GM18517 (cell line): ENCODE results near the gene CENPF.
A peak's percentile ranks its signal among the peaks of the same experiment; 100 is the strongest.
"Not testable (repeated sequence)": the region's sequence is repeated elsewhere in the genome, so short reads cannot be mapped to it uniquely, and the experiment has no call there.

Experiments
- ATAC-seq: cut with Tn5 transposase; IDR thresholded peaks from one replicate; pipeline ENCODE4 v1.9.1; 2021; ENCODE audit warnings: mild to moderate bottlenecking, moderate library complexity; ENCODE audit not compliant: unreplicated experiment

CENPF gene

GRCh38 chr1:214602764-214603657 is at the start of gene CENPF:
Gene CENPF, plus strand, starts transcription at chr1:214603195. Its CDS starts 10,560 bp downstream, at chr1:214613755.
- peak; percentile 100 for ATAC-seq

DNA sequence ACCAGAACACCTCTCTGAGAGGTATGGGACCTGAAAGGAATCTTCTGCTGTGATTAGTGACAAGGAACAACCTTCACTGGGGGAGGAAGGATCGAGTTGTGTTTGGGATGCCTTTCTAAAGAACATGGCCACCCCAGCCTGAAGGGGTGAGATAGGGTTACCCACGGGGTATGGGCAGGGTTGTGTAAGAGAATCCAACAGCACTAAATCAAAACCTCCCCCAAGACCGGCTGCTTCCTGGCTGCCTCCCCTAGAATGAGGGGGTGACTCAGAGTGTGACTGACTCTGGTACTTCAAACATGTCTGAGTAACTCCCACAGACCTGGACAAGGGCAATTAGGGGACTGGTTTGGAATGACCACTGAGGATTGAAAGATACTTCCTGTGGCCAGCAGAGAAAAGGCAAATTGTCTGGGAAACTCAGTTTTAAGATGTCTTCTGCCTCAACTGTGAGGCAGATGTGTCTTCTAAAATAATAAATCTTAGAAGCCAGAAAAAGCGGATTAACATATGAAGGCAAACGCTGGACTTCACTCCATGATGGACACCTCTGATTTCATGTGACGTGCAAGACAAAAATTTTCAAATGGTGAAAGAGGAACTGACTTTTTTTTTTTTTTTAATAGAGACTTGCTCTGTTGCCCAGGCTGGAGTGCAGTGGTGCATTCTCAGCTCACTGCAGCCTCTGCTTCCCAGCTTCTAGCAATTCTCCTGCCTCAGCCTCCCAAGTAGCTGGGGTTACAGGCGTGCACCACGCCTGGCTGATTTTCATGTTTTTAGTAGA is 44.9 kb upstream of the CENPF start:
- ATAC-seq: no peak

- ATAC-seq: no peak
These were observed 39.1 kb upstream of the CENPF start for GRCh38 chr1:214563881-214564280.

- no peak for ATAC-seq
These were observed 37.7 kb upstream of the CENPF start for GRCh38 chr1:214565310-214565709.

GRCh38 chr1:214566158-214567104 is 36.6 kb upstream of the CENPF start:
- ATAC-seq: no peak

DNA sequence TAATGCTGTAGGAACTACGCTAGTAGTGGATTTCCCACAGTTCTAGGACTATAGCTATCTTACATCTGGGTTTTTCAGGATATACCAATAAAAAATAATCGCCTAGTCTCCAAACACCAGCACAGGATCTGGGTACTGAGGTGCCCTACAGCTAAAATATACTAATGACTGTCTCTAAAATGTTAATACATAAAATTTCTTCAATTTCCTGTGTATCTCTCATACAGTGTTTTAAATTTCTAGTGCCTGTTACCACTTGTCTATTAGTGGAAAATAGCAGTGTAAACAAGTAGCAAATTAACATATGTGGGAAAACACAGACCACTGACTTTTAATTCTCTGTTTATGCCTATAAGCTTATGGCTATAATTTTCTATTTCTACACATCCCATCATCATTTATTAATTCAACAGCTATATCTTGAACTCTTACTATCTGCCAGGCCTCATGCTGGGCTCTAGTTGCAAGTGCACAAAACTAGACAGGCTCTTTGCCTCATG is 35.5 kb upstream of the CENPF start:
- no peak for ATAC-seq

DNA sequence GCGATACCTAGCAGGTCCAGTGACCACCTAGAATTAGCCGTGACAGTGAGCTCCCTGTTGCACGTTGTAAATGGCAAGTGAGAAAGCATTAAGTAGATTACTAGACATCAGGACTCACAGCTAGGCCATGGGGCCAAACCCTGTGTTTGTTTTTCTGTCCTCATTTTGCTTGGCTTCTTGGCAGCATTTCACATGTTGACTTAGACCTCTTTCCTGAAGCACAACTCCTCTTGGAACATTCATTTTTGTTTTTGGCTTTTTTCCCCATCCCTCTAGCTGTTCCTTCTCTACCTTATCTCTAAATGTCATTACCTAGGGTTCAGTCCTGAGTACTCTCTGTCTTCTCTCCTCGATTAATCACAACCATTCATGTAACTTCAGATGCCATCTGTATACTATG is 34.7 kb upstream of the CENPF start:
- no peak for ATAC-seq

DNA sequence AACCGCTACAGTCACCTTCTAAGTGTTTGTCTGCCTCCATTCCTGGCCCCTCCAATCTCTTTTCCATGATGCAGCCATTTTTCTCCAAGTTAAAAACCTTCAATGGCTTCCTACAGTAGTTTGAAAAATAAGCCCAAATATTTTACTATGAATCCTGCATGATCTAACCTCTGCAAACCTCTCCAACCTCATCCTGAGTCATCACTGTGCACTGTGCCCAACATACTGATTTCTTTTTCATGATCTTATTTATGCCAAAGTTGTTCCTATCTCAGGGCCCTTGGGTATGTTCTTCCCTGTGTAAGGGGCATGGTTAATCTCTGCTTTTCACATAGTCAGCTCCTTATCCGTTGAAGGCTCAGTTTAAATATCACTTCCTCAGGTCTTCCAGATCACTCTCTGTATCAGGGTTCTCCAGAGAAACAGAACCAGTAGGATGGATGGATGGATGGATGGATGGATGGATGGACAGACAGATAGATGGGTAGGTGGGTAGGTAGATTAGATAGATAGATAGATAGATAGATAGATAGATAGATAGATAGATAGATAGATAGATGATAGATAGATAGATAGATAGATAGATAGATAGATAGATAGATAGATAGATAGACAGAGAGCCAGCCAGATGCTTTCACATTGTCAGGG is 33.5 kb upstream of the CENPF start:
- ATAC-seq: no peak

- ATAC-seq: no peak
These were observed 32.6 kb upstream of the CENPF start for GRCh38 chr1:214570442-214570841.

- no peak for ATAC-seq
These were observed 31.7 kb upstream of the CENPF start for GRCh38 chr1:214571281-214571680.

DNA sequence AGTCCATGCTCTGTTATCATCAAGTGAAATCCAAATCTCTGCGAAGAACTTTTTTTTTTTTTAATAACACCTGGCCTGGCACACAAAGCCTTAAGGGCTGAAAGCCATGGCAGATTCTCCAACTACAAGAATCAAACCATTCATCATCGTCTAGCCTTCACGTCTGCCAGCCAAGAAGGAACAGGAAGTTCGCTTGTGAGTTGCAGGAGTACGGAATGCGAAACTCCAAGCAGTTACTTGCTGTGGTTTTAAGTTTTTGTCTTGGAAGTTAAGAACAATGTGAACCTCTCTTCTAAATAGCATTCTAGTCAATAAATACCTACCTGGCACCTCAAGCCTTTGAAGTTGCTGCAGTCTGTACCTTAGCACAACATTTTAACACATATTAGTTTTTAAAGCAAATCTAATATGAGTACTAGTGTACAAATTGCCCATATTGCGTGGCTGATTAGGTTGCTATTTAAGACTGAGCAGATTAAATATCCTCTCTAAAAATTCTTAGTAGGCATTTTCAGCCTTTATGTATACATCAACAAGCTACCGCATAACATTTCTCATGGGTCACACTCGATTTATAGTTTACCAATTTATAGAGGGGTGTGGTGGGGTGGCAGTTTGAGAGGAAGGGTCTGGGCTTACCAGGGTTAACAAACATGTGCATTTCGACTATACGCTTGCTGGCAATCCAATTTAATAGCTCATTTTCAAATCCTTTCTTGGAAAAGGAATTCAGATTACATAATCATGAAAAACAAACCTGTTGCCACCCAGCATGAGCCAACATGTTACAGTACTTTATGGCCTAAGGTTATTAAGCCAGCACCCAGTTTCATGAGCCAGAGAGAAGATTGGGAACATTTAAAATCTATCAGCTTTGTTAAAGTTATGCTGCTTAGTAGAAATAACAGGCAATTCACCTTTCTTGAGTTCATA is 29.3 kb upstream of the CENPF start:
- ATAC-seq: no peak

- ATAC-seq: no peak
These were observed 28.2 kb upstream of the CENPF start for GRCh38 chr1:214574598-214575411.

- not testable (repeated sequence) for ATAC-seq
These were observed 26.9 kb upstream of the CENPF start for GRCh38 chr1:214576120-214576519.

DNA sequence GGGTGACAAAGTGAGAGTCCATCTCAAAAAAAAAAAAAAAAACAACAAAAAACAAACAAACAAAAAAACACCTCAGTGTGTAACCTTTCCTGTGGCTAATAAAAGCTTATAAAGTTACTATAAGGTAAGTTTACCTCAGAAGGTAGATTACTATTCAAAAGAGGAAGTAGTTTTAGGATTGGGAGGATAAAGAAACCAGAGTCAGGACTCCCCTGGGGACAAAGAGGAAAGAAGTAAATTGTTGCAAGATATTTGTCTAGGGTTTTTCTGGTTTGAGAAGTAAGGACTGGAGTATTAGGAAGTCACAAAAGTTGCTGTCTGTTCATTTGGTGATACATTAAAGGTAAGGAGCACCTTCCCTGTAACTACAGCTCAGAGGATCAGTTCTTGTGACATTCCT is 23.8 kb upstream of the CENPF start:
- no peak for ATAC-seq

DNA sequence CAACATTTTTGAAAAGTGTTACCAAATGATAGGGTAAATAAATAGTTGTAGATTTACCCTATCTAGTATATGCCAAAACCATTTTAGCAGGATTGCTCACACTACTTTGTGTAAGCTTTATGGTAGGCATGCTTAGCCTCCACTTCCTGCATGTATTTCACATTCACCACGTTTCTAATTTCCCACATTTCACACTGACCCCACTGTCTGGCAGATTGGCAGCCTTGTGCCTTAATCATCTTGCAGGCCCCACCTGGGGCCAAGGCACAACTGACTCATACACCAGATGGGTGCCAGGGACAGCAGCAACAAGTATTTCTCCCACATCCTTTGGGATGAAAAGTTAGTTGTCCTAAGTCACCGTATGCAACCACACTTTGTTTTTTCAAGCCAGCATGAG is 21.2 kb upstream of the CENPF start:
- no peak for ATAC-seq

- ATAC-seq: no peak
These were observed 20.6 kb upstream of the CENPF start for GRCh38 chr1:214582289-214582891.

GRCh38 chr1:214583113-214583512 is 19.9 kb upstream of the CENPF start:
- no peak for ATAC-seq
